ENCODE data around the gene SKAP1.
A peak's percentile ranks its signal among the peaks of the same experiment; 100 is the strongest.

SKAP1 gene

GRCh38 chr17:48127371-48128051 is 302.5 kb downstream of the SKAP1 start:
- FAIRE-seq = no peak
- no peak for DNase-seq (ENCODE audit: insufficient read length, low spot score)

- FAIRE-seq (no peak), DNase-seq (ENCODE audit: insufficient read length, low spot score) (no peak)
Measured at GRCh38 chr17:48126532-48126850, 303.5 kb downstream of the SKAP1 start.

DNA sequence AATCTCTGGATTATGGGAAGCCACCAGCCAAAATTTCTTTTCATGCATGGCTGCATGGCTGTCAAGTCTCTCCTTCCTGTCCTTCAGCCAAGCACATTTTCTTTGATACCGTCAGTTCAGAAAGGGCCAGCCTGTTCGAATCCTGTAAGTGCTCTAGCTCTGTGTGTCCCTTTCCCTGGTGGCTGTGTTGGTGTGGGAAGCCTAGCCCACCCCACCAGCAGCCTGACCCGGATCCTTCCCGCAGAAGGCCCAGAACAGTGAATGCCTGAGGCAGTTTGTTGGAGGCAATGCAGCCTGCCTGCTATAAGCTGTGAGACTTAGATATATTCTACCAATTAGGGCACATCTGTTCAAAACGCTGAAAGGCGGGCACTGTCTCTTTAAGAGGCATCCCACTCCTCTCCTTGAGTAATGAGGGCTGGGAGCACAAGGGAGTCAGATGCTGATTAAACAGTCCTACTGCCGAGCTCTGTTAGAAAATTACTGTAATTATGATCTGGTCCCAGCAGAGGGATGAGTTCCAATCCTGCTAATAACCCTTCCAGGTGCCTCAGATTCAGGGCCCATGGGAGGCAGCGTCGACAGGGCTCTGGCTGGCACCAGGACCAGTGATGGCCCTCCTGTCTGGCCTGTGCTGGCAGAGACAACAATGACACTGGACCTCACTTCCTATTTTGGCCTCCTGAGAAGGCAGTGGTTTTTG is 304.0 kb downstream of the SKAP1 start:
- DNase-seq (ENCODE audit: insufficient read length, low spot score) = no peak

GRCh38 chr17:48123776-48124388 is 306.1 kb downstream of the SKAP1 start:
- no peak for DNase-seq (ENCODE audit: insufficient read length, low spot score)
- FAIRE-seq = no peak

More for the DNA sequence above, 304.0 kb downstream of the SKAP1 start:
- FAIRE-seq = no peak

- FAIRE-seq (no peak), DNase-seq (ENCODE audit: insufficient read length, low spot score) (no peak)
Measured at GRCh38 chr17:48123111-48123510, 306.9 kb downstream of the SKAP1 start.

- FAIRE-seq (no peak), DNase-seq (ENCODE audit: insufficient read length, low spot score) (no peak)
Measured at GRCh38 chr17:48122665-48123045, 307.4 kb downstream of the SKAP1 start.

GRCh38 chr17:48121923-48122664 is 307.9 kb downstream of the SKAP1 start:
- DNase-seq (ENCODE audit: insufficient read length, low spot score) (no peak), FAIRE-seq (no peak)

DNA sequence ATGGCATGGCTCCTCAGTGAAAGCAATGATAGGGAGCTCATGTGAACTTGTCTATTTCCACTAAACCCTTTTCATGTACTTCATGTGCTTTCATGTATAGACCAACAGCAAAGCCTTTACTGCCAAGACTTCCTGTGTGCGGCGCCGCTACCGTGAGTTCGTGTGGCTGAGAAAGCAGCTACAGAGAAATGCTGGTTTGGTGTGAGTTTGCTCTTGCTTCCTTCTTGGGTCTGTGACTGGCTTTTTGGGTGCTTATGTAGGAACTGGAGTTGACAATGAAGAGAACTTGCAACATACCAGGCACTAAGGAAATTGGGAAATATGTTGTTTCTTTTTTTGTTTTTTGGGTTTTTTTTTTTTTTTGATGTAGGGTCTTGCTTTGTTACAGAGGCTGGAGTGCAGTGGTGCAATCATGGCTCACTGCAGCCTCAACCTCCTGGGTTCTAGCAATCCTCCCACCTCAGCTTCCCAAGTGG is 316.8 kb downstream of the SKAP1 start:
- DNase-seq (ENCODE audit: insufficient read length, low spot score) = no peak
- FAIRE-seq = peak; percentile 94

DNA sequence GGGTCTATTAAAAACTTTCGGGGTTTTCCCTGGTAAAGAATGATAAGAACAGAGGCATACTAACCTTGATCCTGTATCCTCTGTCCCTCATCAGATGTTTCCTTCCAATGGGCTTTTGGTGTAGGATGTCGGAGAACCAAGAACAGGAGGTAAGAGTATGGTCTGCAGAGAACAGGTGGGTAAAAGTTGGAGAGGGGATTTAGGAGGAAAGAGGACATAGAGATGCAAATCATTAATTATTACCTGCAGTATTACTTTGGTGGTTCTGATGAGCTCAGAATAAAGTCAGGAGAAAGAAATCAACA is 318.1 kb downstream of the SKAP1 start:
- no peak for FAIRE-seq
- no peak for DNase-seq (ENCODE audit: insufficient read length, low spot score)

- DNase-seq (ENCODE audit: insufficient read length, low spot score) (no peak), FAIRE-seq (no peak)
Measured at GRCh38 chr17:48110761-48111160, 319.3 kb downstream of the SKAP1 start.

DNA sequence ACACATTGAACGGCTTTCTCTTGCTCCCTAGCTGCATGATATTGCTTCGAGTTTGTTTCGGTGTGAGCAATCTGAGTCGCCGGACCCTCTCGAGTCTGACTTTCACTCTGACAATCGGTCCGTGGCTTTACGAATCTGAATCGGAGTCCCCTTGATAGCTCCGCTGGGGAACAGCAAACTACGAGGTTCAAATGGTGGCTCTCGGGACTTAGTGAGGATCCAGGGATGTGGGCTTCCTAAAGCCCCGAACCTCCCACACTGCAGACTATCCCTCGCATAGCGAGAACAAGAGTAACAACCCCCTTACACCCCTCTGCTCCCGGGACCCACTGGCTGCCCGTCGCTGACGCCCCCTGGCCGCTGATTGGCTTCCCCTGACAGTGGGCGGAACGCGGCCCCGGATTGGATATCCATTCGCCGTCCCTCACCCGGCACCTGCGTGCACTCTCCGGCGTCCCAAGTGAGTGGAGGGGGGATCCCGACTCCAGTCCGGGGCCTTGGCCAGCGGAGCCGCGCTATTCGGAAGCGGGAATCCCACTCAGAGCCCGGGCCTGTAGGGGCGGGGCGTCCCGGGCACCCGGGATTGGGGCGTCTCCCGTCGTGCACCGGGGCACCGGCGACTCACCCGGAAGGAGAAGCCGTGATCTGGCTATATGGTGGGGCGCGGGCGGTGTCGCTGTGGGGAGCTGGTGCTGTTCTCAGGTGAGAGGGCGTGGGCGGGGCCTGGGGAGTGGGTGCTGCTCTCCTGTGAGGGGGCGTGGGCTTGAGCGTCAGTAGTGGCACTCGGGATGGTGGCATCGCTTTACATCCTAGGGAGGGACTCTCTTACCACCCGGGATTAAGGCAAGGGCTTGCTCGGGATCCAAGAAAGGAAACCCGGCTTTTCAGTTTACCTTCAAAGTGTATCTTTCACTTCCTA is 322.6 kb downstream of the SKAP1 start, which contains the start of gene SNX11:
Gene SNX11 (plus strand): TSS at position 630 of the 919 bp plus-strand sequence. CDS start 4,278 bp downstream, outside the sequence.
- FAIRE-seq (peak; percentile 87), DNase-seq (ENCODE audit: insufficient read length, low spot score) (peak; percentile 53)

- DNase-seq (ENCODE audit: insufficient read length, low spot score) = no peak
- no peak for FAIRE-seq
Measured at GRCh38 chr17:48106802-48107136, 323.2 kb downstream of the SKAP1 start.

DNA sequence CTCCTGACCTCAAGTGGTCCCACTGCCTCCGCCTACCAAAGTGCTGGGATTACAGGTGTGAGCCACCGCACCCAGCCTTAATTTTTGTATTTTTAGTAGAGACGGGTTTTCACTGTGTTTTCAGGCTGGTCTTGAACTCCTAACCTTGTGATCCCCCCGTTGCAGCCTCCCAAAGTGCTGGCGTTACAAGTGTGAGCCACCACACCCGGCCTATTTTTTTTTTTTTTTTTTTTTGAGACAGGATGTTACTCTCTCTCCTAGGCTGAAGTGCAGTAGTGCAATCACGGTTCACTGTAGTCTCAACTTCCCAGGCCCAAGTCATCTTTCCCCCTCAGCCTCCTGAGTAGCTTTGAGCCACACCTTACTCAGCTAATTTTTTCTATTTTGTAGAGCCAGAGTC is 325.6 kb downstream of the SKAP1 start:
- DNase-seq (ENCODE audit: insufficient read length, low spot score) = no peak
- no peak for FAIRE-seq

GRCh38 chr17:48102798-48103715 is 327.0 kb downstream of the SKAP1 start:
- FAIRE-seq = no peak
- no peak for DNase-seq (ENCODE audit: insufficient read length, low spot score)

GRCh38 chr17:48102043-48102750 is 327.8 kb downstream of the SKAP1 start:
- FAIRE-seq (no peak), DNase-seq (ENCODE audit: insufficient read length, low spot score) (no peak)

DNA sequence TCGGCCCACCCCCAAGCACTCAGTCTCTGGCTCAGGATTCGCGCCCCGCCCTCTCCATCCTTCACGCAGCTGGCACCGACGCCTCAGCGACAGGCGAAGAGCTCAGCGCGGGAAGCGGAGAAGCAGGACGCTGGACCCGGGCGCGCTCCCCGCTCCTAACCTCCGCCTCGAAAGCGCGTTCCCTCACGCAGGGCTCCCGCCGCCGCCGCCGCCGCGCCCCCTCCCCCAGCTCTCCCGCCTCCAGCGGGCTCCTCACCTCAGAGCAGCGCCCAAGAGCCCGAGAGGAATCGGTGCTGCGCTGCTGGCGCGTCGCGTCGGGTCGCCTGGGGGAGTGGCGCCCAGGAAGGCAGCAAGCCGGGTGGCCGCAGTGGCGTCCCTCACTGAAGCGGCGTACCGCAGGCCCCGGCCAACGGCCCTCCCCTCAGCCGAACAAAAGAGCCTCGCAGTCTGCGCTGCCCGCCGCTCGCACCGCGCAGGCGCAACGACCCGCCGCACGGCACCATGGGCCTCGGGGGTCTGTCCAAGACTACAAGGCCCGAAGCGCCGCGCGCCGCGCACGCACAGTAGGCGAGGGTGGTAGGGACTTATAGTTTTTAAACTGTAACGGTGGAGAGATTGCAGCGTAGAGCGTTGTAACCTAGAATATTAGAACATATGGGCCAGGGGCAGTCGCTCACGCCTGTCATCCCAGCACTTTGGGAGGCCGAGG is 328.8 kb downstream of the SKAP1 start, which contains the start of gene CBX1:
Gene CBX1 (minus strand): TSS at position 467 of the 709 bp plus-strand sequence. CDS start 24,474 bp downstream, outside the sequence.
- DNase-seq (ENCODE audit: insufficient read length, low spot score) (peak; percentile 77), FAIRE-seq (peak; percentile 91)

- DNase-seq (ENCODE audit: insufficient read length, low spot score) = no peak
- FAIRE-seq = no peak
Measured at GRCh38 chr17:48100591-48101011, 329.4 kb downstream of the SKAP1 start.

DNA sequence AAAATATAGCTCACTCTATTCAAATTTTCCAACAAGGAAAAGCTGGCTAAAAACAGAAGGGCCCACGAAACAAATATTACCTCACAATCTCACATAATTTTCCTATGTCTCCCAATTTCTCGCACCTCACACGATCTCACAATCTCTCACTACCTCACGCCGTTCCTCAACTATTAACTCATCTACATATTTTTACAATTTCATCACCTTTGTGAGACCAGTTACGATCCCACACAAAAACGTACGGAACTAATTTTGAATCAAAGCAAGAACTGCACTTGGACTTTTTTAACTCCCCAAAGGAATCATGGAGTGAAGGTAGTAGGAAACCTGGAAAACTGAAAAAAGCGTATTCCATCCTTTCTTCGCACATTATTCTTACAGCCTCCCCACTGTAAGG is 329.9 kb downstream of the SKAP1 start:
- FAIRE-seq (no peak), DNase-seq (ENCODE audit: insufficient read length, low spot score) (no peak)
